ENCODE results near the gene POC1A. TPM values are rescaled to one million over a fixed set of nuclear protein-coding genes. Genes with fewer than 3 reads are reported as not detected.

Gene POC1A
- total RNA-seq, 1 experiment from 2014 or later = 29.0 TPM

GRCh38 chr3:52086976-52087663 lies 67.1 kb downstream of the POC1A start:
- Histone ChIP-seq H3K56ac (ENCODE audit: insufficient read length, low read depth, low read length) (no peak overlapping the region), H3K9me3 (ENCODE audit: control insufficient read depth, low read depth, low read length) (no peaks in the 10 kb centered on the region), H3K4me2 (ENCODE audit: insufficient read depth, insufficient read length, low read length) (no peak overlapping the region), H2AK5ac (ENCODE audit: insufficient read length, low read length) (no peak overlapping the region), H2AFZ (ENCODE audit: low read length) (no peak overlapping the region), H3K79me1 (ENCODE audit: insufficient read depth, low read depth, low read length, poor library complexity, severe bottlenecking) (no peaks in the 10 kb centered on the region), H3K27me3 (ENCODE audit: insufficient read depth, low read length) (no peaks in the 10 kb centered on the region), H2BK15ac (ENCODE audit: low read depth, low read length) (no peak overlapping the region), H3K79me2 (ENCODE audit: insufficient read depth, low read length) (no peaks in the 10 kb centered on the region), H3K4me1 (ENCODE audit: insufficient read depth, low read length) (no peaks in the 10 kb centered on the region), H2BK120ac (ENCODE audit: low read depth, low read length, poor library complexity, severe bottlenecking) (no peak overlapping the region), H3K18ac (ENCODE audit: insufficient read length, low read depth, low read length) (no peak overlapping the region), H3K14ac (ENCODE audit: insufficient read depth, low read length) (no peak overlapping the region), H3K27ac (ENCODE audit: insufficient read length, low read depth, low read length) (no peak overlapping the region), H2BK20ac (ENCODE audit: low read depth, low read length, poor library complexity, severe bottlenecking) (no peak overlapping the region), H4K91ac (ENCODE audit: insufficient read length, low read depth, low read length) (no peak overlapping the region), H3K23ac (ENCODE audit: insufficient read length, low read depth, low read length) (no peak overlapping the region), H2BK12ac (ENCODE audit: insufficient read length, low read depth, low read length) (no peak overlapping the region), H3K4ac (ENCODE audit: low read depth, low read length) (no peak overlapping the region), H3K9ac (ENCODE audit: extremely low read depth, insufficient read length, low read length) (no peak overlapping the region), H3T11ph (ENCODE audit: low read length) (no peak overlapping the region), H4K20me1 (ENCODE audit: control insufficient read depth, insufficient read depth, insufficient read length) (no peaks in the 10 kb centered on the region), H2BK5ac (ENCODE audit: insufficient read length, low read length) (no peak overlapping the region), H3K23me2 (ENCODE audit: insufficient read length, low read depth, low read length, poor library complexity, severe bottlenecking) (no peaks in the 10 kb centered on the region), H4K5ac (ENCODE audit: insufficient read length, low read depth, low read length) (no peak overlapping the region), H4K8ac (replicated peaks; ENCODE audit: insufficient read length, low read depth, low read length) (no peak overlapping the region)
- DNase-seq = no peak
- H3K27me3 Mint-ChIP-seq (ENCODE audit: low read depth) = no peaks in the 10 kb centered on the region
- peaks cover 6 to 26% of the 10 kb centered on the region in 2 experiments for H3K4me1 Mint-ChIP-seq
- H3K36me3 Mint-ChIP-seq (ENCODE audit: insufficient read depth in 1 of 3, low read depth in 3 of 3) = peaks cover 3 to 12% (median 5%) of the 10 kb centered on the region in 3 experiments; a peak in 5 of 7 replicates
- H3K4me3 Mint-ChIP-seq = no peak overlapping the region
- no peak for TF ChIP-seq CTCF (conservative IDR thresholded peaks at IDR 0.05)
- no CpG with 5 or more reads among the region's 8 CpGs for WGBS (ENCODE audit: extremely low coverage, insufficient read length, low lambda C conversion rate)
- H3K9me3 Mint-ChIP-seq = no peaks in the 10 kb centered on the region
- peak overlapping the region; percentile 8 to 85 (median 48); a peak in 4 of 7 replicates for H3K27ac Mint-ChIP-seq

Data from H9 (cell line).